Loucy (cell line): ENCODE measurements around the gene PARP12.

Experiments
- H2AFZ ChIP-seq: fragments of 200-600 bp; sonication (generic); 2 replicates; pipeline ENCODE4 v1.6.0; 2016; ENCODE audit warnings: antibody characterized with exemption, mild to moderate bottlenecking, low read length, moderate library complexity
- H3F3A ChIP-seq: fragments of 200-600 bp; 2 replicates; pipeline ENCODE4 v1.6.0; 2016; ENCODE audit warnings: antibody characterized with exemption, low read depth, mild to moderate bottlenecking
- H3K27me3 ChIP-seq: fragments of 200-600 bp; sonication (generic); 2 replicates; pipeline ENCODE4 v1.6.1; 2014; ENCODE audit warnings: low read length, mild to moderate bottlenecking; ENCODE audit not compliant: insufficient read depth, poor library complexity, severe bottlenecking
- H3K36me3 ChIP-seq: fragments of 200-600 bp; sonication (generic); 2 replicates; pipeline ENCODE4 v1.6.1; 2016; ENCODE audit warnings: low read length; ENCODE audit not compliant: insufficient read depth
- H3K4me1 ChIP-seq: fragments of 200-600 bp; sonication (generic); 2 replicates; pipeline ENCODE4 v1.5.1; 2014; ENCODE audit warnings: low read length, mild to moderate bottlenecking; ENCODE audit not compliant: insufficient read depth, poor library complexity, severe bottlenecking
- H3K4me2 ChIP-seq: fragments of 200-600 bp; sonication (generic); 2 replicates; pipeline ENCODE4 v1.6.0; 2014; ENCODE audit warnings: antibody characterized with exemption, low read length, low read depth, mild to moderate bottlenecking; ENCODE audit not compliant: poor library complexity, severe bottlenecking
- H3K4me3 ChIP-seq: fragments of 200-600 bp; sonication (generic); 2 replicates; pipeline ENCODE4 v1.5.1; 2014; ENCODE audit warnings: low read length, mild to moderate bottlenecking, mixed read lengths; ENCODE audit not compliant: poor library complexity, severe bottlenecking
- H3K79me2 ChIP-seq: fragments of 200-600 bp; sonication (generic); 2 replicates; pipeline ENCODE4 v1.6.1; 2014; ENCODE audit warnings: low read length; ENCODE audit not compliant: insufficient read depth
- H3K9ac ChIP-seq: fragments of 200-600 bp; sonication (generic); 2 replicates; pipeline ENCODE4 v1.6.0; 2014; ENCODE audit warnings: mild to moderate bottlenecking, low read depth, low read length, moderate library complexity; ENCODE audit not compliant: poor library complexity, severe bottlenecking
- H3K9me2 ChIP-seq: fragments of 200-600 bp; sonication (generic); replicated peaks from 2 replicates; pipeline ENCODE4 v1.6.1; 2016; ENCODE audit warnings: low read depth, low read length, mixed read lengths
- H3K9me3 ChIP-seq: fragments of 200-600 bp; sonication (generic); 2 replicates; pipeline ENCODE4 v1.6.1; 2014; ENCODE audit warnings: mild to moderate bottlenecking, antibody characterized with exemption, low read length, low read depth; ENCODE audit not compliant: insufficient read depth
- H4K20me1 ChIP-seq: fragments of 200-600 bp; sonication (generic); 2 replicates; pipeline ENCODE4 v1.6.0; 2014; ENCODE audit warnings: antibody characterized with exemption, low read length, mild to moderate bottlenecking; ENCODE audit not compliant: insufficient read depth, poor library complexity, severe bottlenecking
- CTCF ChIP-seq: fragments of 200-600 bp; sonication (generic); conservative IDR thresholded peaks from 2 replicates; pipeline ENCODE4 v1.5.1; 2014; ENCODE audit warnings: mild to moderate bottlenecking, antibody characterized with exemption, low read length
- EZH2phosphoT487 ChIP-seq: fragments of 200-600 bp; IDR thresholded peaks from 2 replicates; pipeline ENCODE4 v1.6.1; 2018; ENCODE audit warnings: antibody characterized with exemption, mild to moderate bottlenecking, moderate library complexity, borderline replicate concordance

Gene PARP12

GRCh38 chr7:140041659-140042385 lies 20.9 kb downstream of the PARP12 start:
- H3K4me3 ChIP-seq, result no peak overlapping the region
- no peaks in the 10 kb centered on the region for H3K9me2 ChIP-seq
- no peaks in the 10 kb centered on the region for H3F3A ChIP-seq
- no peaks in the 10 kb centered on the region for H3K79me2 ChIP-seq
- TF ChIP-seq EZH2phosphoT487, result no peak
- peaks cover 65% of the 10 kb centered on the region for H3K36me3 ChIP-seq
- H3K27me3 ChIP-seq, result no peaks in the 10 kb centered on the region
- H3K9ac ChIP-seq, result no peak overlapping the region
- no peaks in the 10 kb centered on the region for H3K4me1 ChIP-seq
- H3K9me3 ChIP-seq, result no peaks in the 10 kb centered on the region
- H2AFZ ChIP-seq, result no peak overlapping the region
- H4K20me1 ChIP-seq, result no peaks in the 10 kb centered on the region
- no peak overlapping the region for H3K4me2 ChIP-seq

GRCh38 chr7:140039896-140040295 lies 22.9 kb downstream of the PARP12 start:
- Histone ChIP-seq H3K9me3 (no peaks in the 10 kb centered on the region), H3K4me3 (no peak overlapping the region), H3K4me2 (no peak overlapping the region), H3K79me2 (no peaks in the 10 kb centered on the region), H3F3A (no peaks in the 10 kb centered on the region), H3K27me3 (no peaks in the 10 kb centered on the region), H4K20me1 (no peaks in the 10 kb centered on the region), H3K36me3 (peaks cover 47% of the 10 kb centered on the region), H3K9me2 (no peaks in the 10 kb centered on the region), H2AFZ (no peak overlapping the region), H3K9ac (no peak overlapping the region), H3K4me1 (peaks cover 6% of the 10 kb centered on the region)
- TF ChIP-seq EZH2phosphoT487, result no peak
- no peak for TF ChIP-seq CTCF

GRCh38 chr7:140039066-140039465 lies 23.7 kb downstream of the PARP12 start:
- H3F3A ChIP-seq, result no peaks in the 10 kb centered on the region
- H3K36me3 ChIP-seq, result peaks cover 43% of the 10 kb centered on the region
- no peaks in the 10 kb centered on the region for H3K9me3 ChIP-seq
- H3K9ac ChIP-seq, result no peak overlapping the region
- H3K79me2 ChIP-seq, result no peaks in the 10 kb centered on the region
- TF ChIP-seq EZH2phosphoT487 (no peak), CTCF (no peak)
- no peaks in the 10 kb centered on the region for H3K27me3 ChIP-seq
- no peaks in the 10 kb centered on the region for H3K9me2 ChIP-seq
- no peak overlapping the region for H2AFZ ChIP-seq
- H3K4me1 ChIP-seq, result peaks cover 6% of the 10 kb centered on the region
- H3K4me3 ChIP-seq, result no peak overlapping the region
- H4K20me1 ChIP-seq, result no peaks in the 10 kb centered on the region
- H3K4me2 ChIP-seq, result no peak overlapping the region
